GM21360 (cell line): ENCODE data around the gene UGT2B17.
A peak's percentile ranks its signal among the peaks of the same experiment; 100 is the strongest.
"Not testable (repeated sequence)": the region's sequence is repeated elsewhere in the genome, so short reads cannot be mapped to it uniquely, and the experiment has no call there.

Source experiments
- ATAC-seq: cut with Tn5 transposase; IDR thresholded peaks from one replicate; pipeline ENCODE4 v1.9.1; 2021; ENCODE audit warnings: mild to moderate bottlenecking, moderate library complexity; ENCODE audit not compliant: unreplicated experiment

UGT2B17 gene

GRCh38 chr4:68576272-68577125, at the start of gene UGT2B17:
Gene UGT2B17 (minus strand): TSS chr4:68576322. CDS start chr4:68568484, 7,838 bp downstream.
- peak; percentile 85 for ATAC-seq

- ATAC-seq = not testable (repeated sequence)
Observed at GRCh38 chr4:68622731-68623130, 46.6 kb upstream of the UGT2B17 start.

DNA sequence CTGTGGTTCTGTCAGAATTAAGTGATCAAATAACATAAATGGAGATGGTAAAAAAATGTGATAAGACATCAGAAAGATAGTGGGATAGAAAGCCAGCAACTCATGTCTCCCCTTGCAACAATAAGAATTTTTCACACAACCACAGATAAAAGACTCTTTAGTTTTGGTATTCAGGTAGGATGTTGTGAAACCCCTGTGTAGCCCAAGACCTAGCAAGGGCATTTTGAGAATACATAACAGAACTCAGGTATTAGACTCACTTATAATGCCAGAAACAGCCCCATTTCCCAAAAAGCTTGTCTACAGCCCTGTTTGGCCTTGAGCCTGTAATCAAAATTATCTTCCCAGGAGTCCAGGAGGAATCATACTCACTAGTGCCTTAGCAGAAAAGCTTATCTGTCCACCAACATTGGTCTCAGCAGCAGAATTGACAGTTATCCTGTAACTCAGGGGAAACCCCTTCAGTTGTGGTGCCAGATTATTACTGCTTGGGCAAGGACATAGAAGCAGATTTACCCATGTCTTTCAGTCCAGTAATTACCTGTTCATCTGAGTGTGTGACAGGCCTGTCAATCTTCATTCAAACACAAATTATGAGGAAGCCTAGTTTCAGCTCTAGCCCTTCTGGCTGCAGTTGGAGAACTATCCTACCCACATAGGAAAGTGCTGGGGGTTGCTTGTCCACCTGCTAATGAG, 41.0 kb upstream of the UGT2B17 start:
- ATAC-seq = no peak

DNA sequence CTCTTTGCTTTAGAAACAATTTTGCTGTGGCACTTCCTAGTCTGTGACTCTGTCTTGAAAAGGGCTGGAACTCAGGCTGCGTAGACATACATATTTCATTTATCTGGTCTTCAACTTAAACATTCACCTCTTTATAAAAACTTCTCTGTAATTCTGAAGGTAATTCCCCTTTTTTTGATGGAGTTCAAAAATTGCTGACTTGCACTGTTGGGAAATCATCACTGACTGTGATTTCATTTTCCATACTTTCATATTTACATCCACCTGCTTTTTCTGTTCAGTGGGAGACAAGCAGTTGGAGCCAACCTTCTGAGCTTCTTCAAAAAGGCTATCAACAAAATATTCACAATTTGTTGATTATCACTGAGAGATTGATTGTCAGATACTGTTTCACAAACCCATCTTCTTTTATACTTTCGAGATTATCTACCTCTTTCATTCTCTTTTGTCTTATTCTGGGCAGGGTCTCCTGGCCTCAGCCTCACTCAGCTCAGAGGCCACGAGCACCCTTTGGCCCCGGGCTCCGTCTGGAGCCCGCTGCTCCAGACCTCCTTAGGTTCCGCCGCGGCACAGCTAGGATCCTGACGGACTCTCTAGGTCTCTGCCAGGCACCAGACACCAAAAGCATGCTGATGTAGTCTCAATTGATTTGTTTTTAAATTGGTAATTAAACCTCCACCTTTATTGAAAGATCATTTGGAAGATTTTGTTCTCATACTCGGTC, 39.7 kb upstream of the UGT2B17 start:
- ATAC-seq = no peak

DNA sequence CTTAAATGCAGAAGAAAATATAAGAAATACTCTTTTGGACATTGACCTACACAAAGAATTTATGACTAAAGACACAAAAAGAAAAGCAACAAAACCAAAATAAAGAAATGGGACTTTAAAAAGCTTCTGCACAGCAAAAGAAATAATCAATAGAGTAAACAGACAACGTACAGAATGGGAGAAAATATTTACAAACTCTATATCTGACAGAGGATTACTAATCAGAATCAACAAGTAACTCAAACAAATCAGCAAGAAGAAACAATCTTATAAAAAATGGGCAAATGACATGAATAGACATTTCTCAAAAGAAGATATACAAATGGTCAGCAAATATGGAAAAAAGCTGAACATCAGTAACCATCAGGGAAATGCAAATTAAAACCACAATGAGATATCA, 37.6 kb upstream of the UGT2B17 start:
- ATAC-seq = no peak

GRCh38 chr4:68606240-68606639, 30.1 kb upstream of the UGT2B17 start:
- ATAC-seq = no peak

- no peak for ATAC-seq
Observed at GRCh38 chr4:68599150-68599549, 23.0 kb upstream of the UGT2B17 start.

DNA sequence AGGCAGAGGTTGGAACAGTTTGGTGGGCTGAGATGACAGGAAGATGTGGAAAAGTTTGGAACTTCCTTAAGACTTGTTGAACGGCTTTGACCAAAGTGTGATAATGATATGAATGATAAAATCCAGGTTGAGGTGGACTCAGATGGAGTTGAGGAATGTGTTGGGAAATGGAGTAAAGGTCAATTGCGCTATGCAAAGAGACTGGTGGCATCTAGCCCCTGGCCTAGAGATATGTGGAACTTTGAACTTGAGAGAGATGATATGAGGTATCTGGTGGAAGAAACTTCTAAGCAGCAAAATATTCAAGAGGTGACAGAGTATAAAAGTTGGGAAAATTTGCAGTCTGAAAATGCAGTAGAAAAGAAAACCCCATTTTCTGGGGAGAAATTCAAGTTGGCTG, 21.4 kb upstream of the UGT2B17 start:
- ATAC-seq = no peak

DNA sequence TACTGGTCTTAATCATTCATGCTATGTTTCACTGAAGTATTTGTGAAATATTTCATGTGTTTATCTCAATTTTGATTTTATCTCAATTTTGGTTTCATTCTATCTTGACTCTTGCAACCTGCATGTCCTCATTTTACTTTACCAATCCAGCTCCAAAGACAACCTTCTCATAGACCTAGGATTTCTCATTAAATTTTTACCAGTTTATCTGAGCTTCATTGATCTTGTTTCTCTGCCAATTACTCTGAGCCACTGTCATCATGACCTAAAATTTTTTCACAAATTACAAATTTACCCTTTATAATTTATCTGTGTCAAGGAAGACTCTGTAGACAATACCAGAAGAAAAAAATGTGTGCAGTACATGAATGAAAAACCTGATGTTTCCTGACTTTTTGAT, 18.6 kb upstream of the UGT2B17 start:
- no peak for ATAC-seq

DNA sequence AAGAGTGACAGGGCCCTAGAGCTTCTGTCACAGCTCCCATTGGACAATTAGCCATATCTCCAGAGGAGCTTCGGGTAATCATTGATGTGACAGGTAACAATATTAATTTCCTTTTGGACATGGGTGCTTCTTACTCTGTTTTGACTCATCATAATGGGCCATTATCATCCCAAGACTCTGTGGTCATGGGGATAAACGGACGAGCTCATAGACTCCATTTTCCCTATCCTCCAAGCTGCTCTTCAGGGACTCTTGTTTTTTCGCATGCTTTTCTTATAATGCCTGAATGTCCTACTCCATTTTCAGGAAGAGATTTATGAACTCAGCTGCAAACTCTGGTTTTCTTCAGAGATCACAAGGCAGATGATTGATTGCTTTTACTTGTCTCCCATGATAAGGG, 17.0 kb upstream of the UGT2B17 start:
- ATAC-seq = no peak

GRCh38 chr4:68592673-68593072, 16.6 kb upstream of the UGT2B17 start:
- ATAC-seq = peak; percentile 71

GRCh38 chr4:68591204-68591603, 15.1 kb upstream of the UGT2B17 start:
- no peak for ATAC-seq

DNA sequence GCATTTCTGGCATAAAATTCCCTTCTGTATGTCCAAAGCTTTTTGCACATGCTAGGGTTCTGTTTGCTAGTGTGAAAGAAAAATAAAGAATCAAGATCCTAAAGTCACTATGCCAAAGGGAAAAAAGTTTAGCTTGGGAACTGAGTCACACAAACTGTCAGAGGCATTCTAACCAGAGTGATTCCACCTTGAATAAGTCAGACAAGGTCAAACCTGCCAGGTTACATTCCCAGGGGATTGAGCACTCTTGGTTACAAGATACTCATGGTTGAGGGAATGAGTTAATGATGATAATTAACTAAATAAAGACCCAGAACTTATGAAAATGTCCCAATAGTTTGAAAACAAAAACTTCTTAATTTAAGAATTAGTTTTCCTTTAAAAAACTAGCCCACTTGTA, 13.7 kb upstream of the UGT2B17 start:
- no peak for ATAC-seq

- no peak for ATAC-seq
Observed at GRCh38 chr4:68582339-68582717, 6.2 kb upstream of the UGT2B17 start.

DNA sequence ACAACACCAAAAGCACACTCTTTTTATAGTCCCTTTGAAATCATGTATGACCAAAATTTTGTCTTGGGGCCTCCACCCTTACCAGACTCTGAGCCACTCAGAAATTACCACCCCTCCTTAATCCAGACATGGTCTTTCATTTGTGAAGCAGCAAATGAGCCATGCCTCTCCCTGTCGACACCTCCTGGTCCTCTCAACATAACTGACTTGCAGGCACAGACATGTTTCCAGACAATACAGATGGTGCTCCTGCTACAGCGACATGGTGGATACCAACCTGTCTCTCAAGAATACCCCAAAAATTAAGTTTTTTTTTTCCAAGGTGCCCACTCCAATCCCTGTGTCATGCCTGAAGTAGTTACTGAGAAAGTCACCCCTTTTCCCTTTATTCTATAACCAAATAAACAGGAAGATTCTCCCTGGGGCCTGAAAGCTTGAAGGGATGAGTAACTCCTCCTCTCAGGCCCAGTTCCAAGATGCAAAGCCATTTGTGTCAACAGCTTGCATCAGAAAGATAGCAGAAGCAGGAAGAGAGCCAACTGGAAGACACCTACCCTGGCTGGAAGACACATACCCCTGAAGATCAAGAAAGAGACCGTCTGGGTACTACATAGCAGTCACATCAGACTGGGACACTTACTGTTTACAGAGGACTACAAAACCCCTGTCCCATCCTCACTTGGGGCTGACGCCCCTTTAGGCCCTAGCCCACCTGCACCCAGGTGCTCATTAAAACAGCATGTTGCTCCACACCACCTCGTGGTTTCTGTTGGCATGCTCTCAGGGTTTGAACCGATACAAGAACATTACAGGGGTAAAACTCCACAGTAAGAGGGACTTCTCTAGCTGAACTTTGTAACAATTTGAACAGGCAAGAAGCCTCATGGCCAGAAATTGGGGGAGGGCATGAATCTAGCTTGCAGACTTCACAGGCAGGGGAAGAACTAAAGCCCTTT, 5.5 kb upstream of the UGT2B17 start:
- no peak for ATAC-seq

DNA sequence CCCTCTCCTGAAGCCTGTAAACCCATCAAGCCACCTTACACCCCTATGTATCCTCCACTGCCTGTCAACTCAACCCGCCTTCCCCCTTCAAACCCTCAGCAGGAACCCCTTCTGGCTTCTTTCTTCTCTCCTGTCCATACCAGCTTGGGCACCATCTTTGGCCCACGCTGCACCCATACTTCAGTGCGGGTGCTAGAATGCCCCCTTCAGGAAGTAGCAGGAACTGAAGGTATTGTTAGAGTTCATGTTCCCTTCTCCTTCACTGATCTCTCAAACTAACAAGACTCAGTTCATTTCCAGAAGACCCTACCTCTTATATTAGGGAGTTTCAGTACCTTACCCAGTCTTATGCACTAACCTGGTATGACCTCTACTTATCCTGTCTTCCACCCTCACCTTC, 1.5 kb upstream of the UGT2B17 start:
- ATAC-seq = no peak

- not testable (repeated sequence) for ATAC-seq
Observed at GRCh38 chr4:68575636-68576035, 486 bp downstream of the UGT2B17 start.

- ATAC-seq = no peak
Observed at GRCh38 chr4:68575081-68575480, 1.0 kb downstream of the UGT2B17 start.

GRCh38 chr4:68572653-68573170, 3.4 kb downstream of the UGT2B17 start:
- ATAC-seq = no peak

DNA sequence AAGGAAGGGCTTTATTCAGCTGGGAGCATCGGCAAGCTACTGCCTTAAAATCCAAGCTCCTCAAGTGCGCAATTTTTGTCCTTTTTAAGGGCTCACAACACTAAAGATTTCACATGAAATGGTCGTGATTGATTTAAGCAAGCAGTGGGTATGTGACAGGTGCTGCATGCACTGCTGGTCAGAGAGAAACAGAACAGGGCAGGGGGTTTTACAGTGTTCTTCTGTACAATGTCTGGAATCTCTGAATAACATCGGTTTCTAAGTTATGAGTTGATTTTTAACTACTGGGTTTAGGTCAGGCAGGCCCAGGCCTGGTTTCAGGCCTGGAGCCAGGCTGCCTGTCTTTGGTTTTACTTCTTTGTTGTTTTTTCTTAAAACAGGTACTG, 6.0 kb downstream of the UGT2B17 start:
- ATAC-seq = peak; percentile 25
